SW 1271 (cell line): ENCODE measurements around the gene BAG1.

ENCODE experiments used
- DNase-seq, 2 experiments: peaks; one replicate each; lab custom pipeline; 2025; lab: John Stamatoyannopoulos, UW

The BAG1 gene

DNA sequence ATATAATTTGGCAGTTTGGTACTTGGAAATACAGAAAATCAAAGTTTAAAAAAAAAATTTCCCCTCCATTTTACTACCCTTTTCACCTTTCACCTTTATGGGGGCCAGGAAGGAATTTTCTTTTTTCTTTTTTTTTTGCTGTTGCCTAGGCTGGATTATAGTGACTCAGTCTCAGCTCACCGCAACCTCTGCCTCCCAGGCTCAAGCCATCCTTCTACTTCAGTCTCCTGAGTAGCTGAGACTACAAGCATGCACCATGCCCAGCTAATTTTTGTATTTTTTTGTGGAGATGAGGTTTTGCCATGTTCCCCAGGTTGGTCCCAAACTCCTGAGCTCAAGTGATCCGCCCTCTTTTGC lies 9.4 kb upstream of the BAG1 start:
- DNase-seq, result no peak

DNA sequence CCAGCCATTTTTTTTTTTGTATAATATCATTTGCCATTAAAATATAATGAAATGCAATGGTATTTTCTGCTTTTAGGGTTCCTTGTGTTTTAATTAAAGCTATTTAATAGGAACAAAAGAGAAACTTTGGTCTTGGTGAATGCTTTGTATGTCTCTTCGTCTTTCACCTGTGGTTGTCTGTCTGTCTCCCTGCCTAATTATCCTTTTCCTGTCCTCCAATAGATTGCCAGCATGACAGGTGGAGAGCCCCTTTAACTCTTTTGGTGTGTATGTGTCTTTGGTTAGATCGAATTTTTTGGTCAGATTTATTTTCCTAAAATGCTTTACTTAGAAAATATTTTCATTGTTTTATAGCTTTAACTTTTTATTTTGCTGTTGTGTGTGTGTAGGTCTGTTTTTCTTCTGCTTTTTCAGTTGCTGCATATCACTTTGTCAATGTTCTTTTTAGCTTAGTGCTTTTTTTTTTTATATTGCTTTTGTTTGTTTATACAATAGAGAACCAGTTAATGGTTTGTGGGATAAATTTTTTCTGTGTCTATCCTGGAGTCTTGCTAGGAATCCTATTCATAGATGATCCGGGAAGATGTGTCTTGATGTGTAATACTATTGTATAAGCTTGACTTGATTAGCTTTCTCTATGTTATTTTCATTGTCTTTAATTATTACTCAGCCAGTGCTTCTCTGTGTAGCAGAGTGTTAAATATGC lies 8.9 kb upstream of the BAG1 start:
- no peak for DNase-seq

DNA sequence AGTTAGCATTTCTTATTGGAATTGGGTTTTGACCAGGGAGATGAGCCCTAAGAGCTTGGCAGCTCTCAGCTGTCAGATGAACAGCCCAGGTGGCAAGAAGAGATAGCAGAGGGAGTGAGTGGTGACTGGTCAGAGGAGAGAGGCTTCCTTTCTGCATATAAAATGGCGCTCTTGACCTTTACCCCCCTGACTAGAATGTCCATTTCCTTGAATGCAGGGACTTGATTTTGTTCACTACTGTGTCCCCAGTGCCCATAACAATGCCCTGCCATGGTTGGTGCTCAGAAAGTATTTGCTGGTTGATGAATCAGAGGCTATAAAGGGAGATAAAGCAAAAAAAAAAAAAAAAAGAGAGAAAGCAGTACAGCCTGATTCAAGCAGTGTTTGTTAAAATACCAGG lies 7.6 kb upstream of the BAG1 start:
- no peak for DNase-seq

DNA sequence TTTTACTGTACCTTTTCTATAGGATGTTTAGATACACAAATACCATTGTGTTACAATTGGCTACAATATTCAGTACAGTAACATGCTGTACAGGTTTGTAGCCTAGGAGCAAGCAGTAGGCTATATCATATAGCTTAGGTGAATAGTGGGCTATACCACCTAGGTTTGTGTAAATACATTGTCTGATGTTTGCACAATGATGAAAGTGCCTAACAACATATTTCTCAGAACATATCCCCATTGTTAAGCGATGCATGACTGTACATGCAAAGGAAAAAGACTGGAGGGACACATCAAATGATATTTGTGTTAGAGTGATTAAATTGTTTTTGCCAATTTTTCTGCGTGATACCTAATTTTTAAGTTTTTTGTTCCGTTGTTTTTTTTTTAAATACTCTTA lies 5.6 kb upstream of the BAG1 start:
- no peak for DNase-seq

DNA sequence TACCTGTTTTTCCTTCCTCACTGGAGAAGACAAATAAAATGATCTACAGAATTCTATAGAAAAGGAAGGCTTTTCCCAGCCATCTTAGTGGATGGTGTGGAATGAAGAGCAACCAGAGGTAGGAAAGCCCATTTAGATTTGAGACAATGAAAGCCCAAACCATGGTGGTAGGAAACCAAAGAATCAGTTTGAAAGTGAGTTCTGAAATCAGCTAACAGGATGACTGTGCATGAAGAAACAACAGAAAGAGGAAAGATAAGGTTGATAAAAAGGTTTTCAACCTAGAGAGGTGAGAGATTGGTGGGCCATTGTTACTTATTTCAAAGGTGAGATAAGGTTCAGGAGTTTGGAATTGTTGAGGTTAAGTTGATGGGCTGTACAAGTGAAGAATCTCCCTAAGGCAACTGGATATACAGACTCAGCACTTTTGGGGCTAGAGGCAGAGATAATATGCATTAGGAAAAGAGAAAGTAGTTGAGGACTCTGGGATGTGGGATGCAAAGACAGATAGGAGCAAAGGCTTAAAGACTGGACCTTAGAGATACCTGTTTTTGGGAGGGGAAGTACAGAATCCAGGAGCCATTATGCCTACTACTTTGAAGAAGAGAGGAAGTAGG lies 2.8 kb upstream of the BAG1 start:
- no peak for DNase-seq

DNA sequence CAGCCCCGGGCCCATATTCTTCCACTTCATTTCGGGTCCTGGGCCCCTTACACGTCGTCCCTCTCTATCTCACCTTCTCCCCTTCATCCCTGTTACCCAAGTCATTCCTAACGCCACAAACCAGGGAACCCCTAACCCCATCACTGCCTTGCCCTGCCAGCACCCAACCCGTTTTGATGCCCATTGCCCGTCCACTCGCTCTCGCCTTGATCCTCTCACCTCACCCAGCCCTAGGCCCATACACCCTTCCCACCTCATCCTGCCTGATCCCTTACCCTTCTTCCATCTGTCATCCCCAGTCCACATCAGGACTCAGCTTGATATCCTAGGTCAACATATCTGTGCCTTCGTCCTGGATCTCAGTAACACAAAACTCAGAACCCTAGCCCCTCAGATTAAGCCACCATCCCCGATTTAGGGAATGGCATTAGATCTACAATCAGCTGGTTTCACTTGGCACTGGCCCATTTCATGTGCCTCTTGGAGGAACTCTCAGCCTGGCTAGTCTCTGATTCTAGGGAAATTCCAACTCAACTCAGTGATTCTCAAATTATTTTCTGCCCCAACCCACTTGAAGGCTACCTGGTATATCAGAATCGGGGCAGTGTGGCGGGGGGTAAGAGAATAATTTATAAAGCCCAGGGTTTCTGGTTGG lies 830 bp upstream of the BAG1 start:
- DNase-seq, result no peak

DNA sequence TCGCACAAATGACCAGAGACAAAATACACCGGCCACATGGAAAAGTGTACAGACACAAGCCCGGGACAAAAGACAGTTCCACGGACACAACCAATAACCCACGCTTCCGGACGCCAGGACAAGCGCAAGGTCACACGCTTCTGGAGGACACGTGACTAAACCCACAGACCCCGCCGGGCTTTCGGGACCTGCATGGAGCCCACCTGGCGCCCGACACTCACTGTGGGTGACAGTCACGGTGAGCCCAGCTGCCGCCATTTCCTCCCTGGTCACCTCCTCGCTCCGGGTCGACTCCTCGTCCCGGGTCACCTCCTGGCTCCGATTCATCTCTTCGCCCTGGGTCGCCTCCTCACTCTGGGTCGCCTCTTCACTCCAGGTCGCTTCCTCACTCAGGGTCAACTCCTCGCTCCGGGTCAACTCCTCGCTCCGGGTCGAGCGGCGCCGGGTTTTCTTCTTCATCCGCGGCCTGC lies 470 bp downstream of the BAG1 start:
- no peak for DNase-seq

DNA sequence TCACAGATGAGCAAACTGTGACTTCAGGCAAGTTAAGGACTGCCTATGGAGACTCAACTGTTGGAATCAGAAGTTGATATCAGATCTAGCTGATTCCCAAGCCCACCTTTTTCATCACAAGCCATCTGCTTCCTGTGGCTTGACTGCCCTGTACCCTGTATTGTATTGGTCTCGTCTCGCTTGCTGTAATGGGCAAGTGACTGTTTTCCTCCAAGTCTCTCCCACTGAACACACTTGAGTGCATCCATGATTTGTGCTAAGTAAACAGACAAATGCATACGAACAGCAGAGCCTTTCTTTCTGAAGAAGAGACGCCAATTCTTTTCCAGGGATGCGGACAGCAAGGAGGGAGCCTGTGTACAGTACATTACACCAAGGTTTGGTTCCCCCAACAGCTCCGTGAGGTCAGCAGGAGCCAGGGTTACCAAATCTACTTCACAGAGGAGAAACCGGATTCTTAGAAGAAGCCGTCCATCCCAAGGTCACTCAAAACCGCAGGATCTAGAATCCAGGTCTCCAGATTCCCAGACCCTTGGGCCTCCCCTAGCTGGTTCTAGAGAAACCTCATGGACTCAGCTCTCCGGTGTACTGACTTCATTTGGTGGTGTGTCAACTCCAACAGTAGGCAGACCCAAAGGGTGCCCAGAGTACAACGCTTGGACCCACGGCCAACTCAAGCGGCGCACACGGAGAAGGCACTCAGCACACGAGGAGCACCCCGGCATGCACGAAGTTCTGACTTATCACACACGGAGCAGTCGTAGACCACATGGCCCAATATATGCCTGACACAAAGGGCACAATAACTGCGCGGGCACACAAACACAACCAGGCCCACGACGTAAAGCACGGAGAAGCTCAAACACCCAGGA lies 1.1 kb downstream of the BAG1 start:
- DNase-seq, result no peak

DNA sequence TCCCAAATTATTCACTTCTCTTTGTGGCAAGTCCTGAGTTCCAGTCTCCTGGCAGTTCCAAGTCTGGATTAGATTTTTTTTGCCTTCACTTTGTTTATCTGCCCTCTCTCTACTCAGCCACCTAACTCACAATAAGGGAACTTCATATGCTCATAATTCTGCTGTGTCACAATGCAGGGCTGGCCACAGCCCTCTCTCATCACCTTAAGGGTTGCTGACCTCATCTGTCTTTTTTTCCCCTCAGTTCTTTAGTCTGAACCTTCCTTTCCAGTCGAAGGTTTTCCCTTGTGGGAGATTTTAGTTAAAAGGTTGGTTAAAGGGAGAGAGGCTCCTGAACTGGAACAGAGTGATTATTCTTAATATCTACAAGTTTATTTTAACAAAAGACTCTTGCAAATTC lies 4.1 kb downstream of the BAG1 start:
- no peak for DNase-seq

DNA sequence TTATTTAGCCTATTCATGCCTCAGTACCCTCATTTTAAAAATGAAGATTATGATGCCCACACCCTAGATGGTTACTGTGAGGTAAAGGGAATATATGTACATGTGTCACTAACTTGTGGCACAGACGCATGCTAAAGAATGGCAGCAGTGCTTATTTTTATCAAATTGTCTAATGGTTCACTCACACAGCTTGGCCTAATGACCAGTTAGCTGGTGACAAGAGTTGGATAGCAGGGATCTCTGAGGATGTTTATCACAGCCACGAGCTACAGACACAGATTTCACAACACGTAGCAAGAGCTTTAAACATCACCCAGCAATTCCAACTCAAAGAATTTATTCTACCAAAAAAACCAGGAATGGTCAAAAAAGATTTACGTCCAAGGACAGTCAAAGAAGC lies 7.2 kb downstream of the BAG1 start:
- DNase-seq, result no peak

DNA sequence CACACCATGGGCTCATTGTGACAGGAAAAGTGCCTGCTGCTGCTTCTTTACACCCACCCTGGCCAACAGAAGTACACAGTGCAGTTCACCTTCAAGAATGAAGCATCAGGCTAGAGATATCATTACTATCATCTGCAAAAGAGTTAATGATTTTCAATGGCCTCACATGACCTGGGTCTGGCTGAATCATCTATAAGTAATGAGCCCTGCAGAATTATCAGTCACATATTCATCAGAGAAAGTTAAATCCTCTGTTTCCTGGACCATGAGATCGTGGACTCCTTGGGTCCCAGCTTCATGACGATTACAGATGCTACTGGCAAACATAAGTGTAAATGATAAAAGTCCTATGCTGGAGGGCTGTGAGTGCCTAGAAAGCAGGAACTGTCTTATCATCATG lies 8.3 kb downstream of the BAG1 start:
- no peak for DNase-seq

DNA sequence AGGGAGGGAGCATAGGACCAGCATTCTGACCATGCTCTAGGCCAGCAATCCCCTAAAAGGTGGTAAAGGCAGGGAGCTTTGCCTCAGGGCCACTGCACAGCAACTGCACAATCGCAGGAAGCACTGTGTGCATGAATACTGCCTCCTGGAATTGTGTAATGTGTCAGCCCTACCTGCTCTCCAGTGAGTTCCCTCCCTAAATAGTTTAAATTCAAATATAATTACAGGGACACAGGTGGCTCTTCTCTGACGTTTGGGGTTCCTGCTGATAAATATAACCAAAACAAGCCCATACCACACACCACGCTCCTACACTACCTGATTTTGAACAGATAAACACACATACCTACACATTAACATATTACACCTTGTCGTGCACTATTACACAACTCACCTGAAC lies 9.0 kb downstream of the BAG1 start:
- no peak for DNase-seq

DNA sequence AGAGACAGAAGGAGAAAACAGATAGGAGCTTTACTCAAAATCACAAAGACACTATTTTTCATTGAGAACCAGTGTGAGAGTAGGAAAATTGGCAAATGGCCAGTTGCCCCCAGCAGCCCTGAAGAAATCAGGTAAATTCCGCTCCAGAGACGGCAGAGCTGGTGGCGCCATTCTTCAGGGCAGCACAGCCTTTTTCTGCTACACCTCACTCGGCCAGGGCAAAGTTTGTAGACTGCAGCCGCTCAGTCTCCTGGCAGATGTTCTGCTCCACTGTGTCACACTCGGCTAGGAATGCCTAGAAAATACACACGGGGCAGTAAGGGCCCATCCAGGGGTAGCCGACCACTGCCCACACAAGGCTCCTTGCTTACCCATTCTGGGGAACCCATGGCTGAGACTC lies 9.5 kb downstream of the BAG1 start:
- no peak for DNase-seq

DNA sequence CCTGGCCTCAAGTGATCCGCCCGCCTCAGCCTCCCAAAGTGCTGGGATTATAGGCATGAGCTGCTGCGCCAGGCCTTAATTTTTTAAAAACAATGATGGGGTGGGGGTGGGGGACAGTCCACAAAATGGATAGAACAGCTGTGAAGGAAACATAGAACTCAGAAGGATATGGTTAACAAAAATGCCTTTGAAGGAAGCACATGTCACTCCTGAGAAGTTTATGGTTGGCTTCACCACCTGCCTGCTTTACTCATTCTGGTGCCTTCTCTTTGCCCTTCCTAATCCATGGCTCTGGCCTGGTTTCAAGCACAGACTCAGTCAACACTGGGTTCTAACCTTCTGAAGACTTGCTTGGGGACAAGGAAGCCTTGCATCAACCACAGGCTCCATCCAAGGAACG lies 10.3 kb downstream of the BAG1 start:
- DNase-seq, result no peak

DNA sequence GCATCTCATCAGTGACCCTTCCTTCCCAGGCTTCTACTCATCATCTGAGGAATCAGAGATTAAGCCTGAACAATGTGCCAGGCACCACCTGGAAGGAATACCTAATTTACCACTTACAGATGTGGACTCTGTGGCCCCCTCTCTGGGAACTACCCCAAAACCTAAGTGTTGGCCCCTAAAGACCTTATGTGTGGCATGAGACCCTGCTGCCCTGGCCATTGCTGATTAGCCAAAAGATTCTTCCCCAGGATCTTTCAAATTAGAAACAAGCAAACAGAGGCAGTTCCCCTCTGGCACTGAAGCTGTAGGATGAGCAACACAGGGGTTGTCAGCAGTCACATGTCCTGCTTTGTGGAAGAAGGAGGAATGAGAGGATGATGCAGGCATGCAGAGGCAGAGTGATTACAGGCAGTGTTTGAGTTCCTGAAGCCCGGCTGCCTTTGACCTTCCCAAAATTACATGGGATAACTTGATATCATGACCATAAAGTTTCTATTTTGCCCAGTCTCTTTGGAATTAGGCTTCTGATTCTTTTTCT lies 14.0 kb downstream of the BAG1 start:
- DNase-seq, result no peak

DNA sequence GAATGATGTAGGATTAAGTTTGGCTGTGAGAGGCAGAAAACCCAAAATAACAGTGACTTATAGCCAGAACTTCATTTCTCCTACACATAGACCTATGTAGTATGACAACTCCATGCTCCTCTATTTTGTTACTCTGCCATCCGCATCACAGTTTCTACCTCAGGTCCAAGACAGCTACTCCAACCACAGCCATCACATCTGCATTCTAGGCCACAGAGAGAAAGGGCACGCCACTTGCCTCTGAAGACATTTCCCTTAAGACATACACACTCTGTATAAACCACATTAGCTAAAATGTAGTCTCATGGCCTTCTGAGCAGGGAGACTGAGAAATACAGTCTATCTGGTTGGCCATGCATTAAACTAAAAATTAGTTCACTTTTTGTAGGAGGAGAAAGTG lies 14.5 kb downstream of the BAG1 start:
- DNase-seq, result no peak

DNA sequence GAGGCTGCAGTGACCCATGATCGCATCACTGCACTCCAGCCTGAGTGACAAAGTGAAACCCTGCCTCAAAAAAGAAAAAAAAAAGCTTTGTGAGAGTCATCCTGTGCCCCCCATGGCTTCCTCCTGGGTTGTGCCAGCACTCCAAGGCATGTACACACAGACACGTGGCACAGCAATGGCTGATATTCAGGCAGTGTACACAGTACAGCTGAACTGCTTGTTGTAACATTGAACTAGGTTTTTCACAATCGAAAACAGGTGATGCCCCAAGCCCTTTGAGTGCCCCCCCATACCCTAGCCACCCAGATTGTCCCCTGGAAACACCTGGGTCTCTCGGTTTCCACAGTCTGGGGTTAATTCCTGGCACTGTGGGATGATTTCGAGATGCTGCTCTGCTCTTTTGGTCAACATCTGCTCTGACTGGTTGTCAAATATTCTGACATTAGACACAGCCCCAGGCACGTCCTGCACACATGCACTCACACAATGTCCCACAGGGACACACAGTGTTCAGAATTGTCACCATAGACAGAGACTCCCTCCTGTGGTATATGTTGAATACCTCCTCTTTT lies 15.3 kb downstream of the BAG1 start:
- DNase-seq, result no peak

DNA sequence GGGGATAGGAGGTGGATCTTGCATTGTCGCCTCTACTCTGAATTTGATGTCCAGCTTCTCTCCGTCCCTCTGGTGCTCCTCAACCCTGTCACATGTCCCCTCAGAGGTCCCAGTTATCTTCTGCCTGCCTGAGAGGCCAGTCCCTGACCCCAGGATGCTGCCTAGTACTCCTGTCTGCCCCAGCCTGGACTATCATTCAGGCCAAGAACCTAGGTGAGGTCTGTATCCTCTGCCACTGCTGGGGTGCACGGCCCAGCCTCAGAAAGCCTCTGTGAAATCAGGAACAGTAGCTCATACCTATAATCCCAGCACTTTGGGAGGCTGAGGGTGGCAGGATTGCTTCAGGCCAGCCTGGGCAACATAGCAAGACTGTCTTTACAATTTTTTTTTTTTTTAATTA lies 15.9 kb downstream of the BAG1 start:
- no peak for DNase-seq

DNA sequence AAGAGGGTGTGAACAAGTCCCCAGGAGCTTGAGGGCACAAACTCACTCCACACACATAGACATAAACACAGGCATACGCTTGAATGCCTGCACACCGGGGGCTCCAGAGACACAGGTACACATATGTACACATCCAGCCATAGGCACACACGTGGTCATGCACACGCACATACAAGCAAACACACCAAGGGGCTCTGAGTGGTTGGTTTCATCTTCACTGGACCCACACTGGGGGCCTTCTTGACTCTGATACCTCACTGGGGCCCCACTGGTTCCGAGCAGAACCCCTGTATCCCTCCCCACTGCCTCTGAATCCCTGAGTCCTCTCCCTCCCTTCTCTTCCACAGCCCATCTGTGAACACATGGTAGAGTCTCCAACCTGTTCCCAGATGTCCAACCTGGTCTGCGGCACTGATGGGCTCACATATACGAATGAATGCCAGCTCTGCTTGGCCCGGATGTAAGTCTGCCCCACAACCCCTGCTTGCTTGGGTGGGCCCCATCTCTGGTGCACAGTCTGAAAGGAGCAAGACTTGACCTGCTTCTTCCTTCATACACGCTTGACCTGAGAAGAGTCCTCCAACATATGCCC lies 18.1 kb downstream of the BAG1 start:
- no peak for DNase-seq

DNA sequence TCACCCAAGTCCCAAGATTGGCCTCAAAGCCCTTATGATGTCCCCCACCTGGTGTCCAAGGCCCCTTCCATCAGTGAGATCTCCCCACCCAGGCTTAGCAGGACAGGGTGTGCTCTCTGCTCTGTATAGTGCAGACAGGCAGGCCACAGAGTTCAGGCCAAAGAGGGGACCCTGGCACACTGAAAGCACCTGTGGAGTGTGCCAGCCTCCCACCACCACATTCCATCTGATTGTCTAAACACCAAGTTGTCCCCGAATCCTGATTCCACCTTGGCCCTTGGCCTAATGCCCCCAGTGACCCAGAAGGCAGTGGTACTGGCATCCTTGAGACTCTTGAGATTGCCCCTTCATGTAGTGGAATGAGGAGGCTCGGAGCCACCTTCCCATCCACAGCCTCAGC lies 19.2 kb downstream of the BAG1 start:
- DNase-seq, result no peak

DNA sequence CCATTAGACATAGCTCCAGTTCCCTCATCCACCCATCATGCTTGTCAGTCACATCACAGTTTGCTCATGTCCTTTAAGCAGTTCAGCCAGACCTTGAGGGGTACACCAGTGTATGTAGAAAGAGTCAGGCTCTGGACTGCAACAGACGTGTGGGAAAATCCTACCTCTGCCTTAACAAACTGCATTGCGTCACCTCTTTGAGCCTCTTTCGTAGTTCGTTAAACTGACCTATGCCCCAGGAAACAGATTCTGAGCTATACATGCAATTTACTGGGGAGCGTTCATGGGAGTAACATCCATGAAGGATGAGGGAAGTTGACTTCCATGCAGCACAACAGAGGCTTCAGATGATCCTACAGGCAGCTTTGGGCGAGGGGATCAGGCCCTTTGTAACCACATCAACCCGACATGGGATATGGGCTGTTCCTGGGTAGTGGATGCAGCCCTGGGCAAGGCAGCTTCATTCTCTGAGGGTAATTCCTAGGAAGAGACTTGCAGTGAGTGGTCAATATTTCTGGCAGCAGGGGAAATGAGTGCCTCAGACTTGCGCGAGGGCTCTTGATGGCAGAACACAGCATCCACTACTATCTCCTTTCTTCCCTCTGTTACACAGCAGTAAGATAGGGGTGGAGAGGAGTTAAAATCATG lies 20.2 kb downstream of the BAG1 start:
- DNase-seq, result no peak
